ENCODE data around the gene ARMC2. TPM values are rescaled to one million over a fixed set of nuclear protein-coding genes. Genes with fewer than 3 reads are reported as not detected.
A peak's percentile ranks its signal among the peaks of the same experiment; 100 is the strongest.
"Not testable (repeated sequence)": the region's sequence is repeated elsewhere in the genome, so short reads cannot be mapped to it uniquely, and the experiment has no call there.

ARMC2 gene
- total RNA-seq, 2 donors from 2014 or later = 7.4 to 12.5 TPM

- intact Hi-C loops (cut with DNase I); DNase-seq (ENCODE audit: low spot score): not testable (repeated sequence)
Measured at GRCh38 chr6:108865751-108866286, 17.6 kb downstream of the ARMC2 start.

DNA sequence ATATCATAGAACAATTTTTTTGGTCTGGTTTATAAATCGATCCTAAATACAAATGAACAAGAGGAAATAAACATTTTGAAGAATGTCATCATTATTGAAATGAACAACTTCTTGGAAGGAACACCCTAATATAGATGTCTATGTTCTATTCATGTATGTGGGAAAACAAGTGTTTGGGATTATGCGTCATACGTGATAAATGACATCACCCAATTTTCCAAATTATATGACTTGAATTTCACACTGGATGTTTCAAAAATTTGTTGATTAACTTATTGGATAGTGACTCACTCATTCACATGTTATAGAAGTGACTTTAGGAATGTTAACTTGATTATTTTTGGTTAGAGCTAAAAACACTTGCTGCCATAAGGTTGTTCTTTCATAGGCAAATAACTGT, 18.6 kb downstream of the ARMC2 start:
- intact Hi-C loops (cut with DNase I) = loop anchor here in 1 of 2 donors (1.0 kb wide), 1 partner anchor 34 kb away; no protein-coding TSS in a partner anchor
- no peak for DNase-seq (ENCODE audit: low spot score)

DNA sequence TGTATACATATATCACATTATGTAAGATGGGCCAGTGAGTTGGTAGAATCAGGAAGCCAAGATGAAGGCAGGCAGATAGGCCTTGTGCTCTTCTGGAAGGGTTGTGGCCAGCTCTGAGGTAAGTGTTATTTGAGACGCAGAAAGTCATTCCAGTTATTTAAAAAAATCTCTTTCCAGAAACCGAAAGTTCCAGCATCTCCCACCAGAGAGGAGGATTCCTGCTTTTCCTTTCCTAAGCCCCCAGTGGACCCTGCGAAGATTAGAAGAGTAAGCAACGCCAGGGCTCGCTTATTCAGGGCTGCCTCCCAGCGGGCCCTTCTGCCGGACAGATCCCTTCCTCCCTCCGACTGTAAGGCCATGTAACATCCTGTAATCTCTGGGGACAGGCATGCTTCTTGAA, 20.4 kb downstream of the ARMC2 start:
- DNase-seq (ENCODE audit: low spot score) = no peak
- intact Hi-C loops (cut with DNase I) = no loop called here

DNA sequence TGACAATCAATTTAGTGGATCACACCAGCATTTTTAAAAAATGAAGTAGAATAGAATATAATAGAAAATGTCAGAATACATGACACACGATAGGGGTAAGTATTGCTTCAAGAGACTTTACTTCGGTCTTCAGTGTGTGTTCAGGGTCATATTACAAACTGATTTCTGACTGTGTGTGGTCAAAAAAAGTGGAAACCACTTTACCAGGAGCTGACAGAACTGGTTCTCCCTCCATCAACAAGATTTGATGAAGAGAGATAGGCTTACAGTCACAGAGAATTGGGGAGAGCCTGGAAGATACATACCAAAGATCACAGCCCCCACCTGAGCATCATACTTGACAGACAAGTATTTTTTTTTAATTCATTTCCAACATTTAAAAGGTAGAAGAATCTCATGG, 21.7 kb downstream of the ARMC2 start:
- DNase-seq (ENCODE audit: low spot score) = no peak

DNA sequence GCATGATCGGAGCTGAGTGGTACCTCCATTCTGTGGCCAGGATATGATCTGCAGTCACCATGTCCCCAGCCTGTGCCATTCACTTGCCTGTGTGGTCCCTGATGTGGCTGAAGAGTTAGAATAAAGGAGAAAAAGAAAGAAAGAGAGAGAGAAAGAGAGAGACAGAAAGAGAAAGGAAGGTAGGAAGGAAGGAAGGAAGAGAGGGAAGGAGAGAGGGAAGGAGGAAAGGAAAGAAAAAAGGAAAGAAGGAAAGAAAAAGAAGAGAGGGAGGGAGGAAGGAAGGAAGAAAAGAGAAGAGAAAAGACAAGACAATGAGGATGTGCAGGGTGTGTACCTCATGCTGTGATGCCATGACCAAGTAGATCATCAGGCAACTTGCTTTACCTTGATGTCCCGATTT, 22.1 kb downstream of the ARMC2 start:
- intact Hi-C loops (cut with DNase I) = no loop called here
- DNase-seq (ENCODE audit: low spot score) = no peak

More for the DNA sequence above, 21.7 kb downstream of the ARMC2 start:
- intact Hi-C loops (cut with DNase I) = no loop called here

DNA sequence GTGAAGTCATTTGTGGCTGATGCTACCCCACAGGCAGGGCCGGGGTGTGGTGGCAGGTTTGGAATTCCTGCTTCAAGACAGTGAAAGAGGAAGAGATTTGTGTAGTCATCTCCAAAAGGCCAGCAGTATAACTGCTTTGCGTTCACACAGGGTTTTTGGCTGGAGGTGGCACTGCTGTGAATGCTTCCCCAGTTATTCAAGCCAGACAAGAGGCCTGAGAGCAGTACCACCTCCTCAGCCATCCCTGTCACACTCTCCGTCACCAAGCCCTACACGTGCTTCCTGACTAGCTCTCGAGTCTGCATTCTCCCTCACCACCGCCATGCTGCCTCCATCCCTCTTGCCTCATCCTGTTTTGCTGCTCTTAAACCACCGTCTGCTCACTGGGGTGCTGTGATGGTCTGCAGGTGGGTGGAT, 23.9 kb downstream of the ARMC2 start:
- intact Hi-C loops (cut with DNase I) = no loop called here
- no peak for DNase-seq (ENCODE audit: low spot score)

- intact Hi-C loops (cut with DNase I) = no loop called here
- no peak for DNase-seq (ENCODE audit: low spot score)
Measured at GRCh38 chr6:108872575-108872974, 24.4 kb downstream of the ARMC2 start.

DNA sequence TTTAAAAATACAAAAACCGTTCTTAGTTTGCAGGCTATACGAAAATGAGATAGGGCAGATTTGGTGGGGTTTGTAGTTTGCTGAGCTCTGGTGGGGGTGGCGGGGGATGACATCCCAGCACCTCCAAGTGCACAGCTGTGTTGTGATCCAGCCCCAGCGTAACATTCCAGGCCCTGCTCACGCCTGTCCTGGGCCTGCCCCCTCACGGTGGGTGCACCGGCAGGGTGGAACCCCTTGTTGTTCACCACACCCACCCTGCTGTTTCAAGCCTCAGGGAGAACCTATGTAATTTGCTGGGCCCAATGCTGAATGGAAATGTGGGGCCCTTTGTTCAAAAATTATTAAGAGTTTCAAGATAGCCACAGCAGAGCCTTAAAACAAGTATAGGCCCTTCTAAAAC, 25.0 kb downstream of the ARMC2 start:
- no peak for DNase-seq (ENCODE audit: low spot score)
- intact Hi-C loops (cut with DNase I) = no loop called here

DNA sequence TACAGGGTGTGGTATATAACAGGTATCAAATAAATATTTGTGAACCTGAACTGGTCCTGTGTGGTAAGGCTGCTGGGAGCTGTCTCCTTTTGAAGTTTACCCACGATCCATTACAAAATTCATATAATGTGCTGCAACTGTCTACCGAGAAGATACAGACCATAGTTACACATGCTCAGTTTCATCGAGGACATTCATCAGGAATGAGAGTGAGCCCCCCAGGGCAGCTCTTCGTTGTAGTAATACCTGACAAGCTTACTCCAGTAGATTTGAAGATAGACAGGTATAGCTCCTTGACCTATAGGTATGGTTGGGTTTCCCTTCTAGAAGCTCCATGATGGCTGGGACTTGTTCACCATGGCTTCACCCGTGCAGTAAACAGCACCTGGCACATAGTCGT, 25.7 kb downstream of the ARMC2 start:
- intact Hi-C loops (cut with DNase I) = no loop called here
- no peak for DNase-seq (ENCODE audit: low spot score)

GRCh38 chr6:108874470-108875160, 26.4 kb downstream of the ARMC2 start:
- DNase-seq (ENCODE audit: low spot score) = no peak
- intact Hi-C loops (cut with DNase I) = no loop called here

- no peak for DNase-seq (ENCODE audit: low spot score)
- intact Hi-C loops (cut with DNase I) = no loop called here
Measured at GRCh38 chr6:108875161-108875555, 26.9 kb downstream of the ARMC2 start.

GRCh38 chr6:108877046-108877751, 29.0 kb downstream of the ARMC2 start:
- DNase-seq (ENCODE audit: low spot score) = peak; percentile 91
- intact Hi-C loops (cut with DNase I) = no loop called here

DNA sequence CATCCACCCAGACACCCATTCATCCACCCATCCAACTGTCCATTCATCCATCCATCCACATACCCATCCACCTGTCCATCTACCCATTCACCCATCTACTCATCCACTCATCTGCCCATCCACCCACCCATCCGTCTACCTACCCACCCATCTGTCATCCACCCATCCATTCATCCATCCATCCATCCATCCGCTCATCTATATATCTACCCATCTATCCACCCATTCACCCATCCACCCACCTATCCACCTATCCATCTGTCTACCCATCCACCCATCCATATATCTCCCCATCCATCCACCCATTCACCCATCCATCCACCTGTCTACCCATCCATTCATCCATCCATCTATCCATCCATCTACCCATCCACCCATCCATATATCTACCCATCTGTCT, 30.7 kb downstream of the ARMC2 start:
- intact Hi-C loops (cut with DNase I) = no loop called here
- no peak for DNase-seq (ENCODE audit: low spot score)

DNA sequence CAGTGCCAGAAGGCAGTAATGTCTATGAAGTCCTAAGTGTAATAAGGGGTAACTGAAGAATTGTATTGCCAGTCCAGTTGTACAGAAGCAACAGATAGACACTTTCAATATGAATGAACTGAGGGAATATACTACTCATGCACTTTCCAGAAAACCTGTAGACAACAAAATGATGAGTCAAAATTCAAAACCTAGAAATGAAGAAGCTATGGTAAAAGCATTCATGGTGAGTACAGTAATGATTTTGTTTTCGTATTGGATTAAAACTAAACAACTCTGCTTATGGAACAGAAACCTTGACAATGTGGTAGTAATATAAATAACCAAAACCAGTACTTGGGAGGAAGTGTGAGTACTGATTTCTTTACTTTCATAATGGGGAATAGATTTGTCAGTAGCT, 35.0 kb downstream of the ARMC2 start:
- intact Hi-C loops (cut with DNase I) = no loop called here
- no peak for DNase-seq (ENCODE audit: low spot score)

GRCh38 chr6:108884211-108885059, 36.2 kb downstream of the ARMC2 start:
- DNase-seq (ENCODE audit: low spot score) = no peak
- intact Hi-C loops (cut with DNase I) = loop anchor here in 1 of 2 donors (1.0 kb wide), 1 partner anchor 40 kb away; no protein-coding TSS in a partner anchor

DNA sequence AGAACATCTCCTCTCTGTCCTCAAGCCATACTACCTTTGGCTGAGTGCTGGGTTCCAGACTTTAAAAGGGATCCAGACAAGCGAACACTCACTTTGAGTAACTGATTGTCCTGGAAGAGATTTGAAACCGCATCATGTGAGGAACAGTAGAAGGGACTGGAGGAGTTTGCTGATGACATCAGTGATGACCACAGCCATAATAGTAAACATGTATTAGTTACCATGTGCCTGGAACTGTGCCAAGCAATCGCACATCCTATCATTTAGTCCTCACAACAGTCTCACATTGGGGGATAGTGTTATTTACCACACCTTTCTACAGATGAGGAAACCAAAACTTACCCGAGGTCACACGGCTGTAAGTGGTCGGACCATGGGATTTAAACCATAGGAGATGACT, 39.8 kb downstream of the ARMC2 start:
- DNase-seq (ENCODE audit: low spot score) = no peak
- intact Hi-C loops (cut with DNase I) = no loop called here

- intact Hi-C loops (cut with DNase I) = no loop called here
- no peak for DNase-seq (ENCODE audit: low spot score)
Measured at GRCh38 chr6:108888745-108889144, 40.5 kb downstream of the ARMC2 start.

- intact Hi-C loops (cut with DNase I) = loop anchor here (5.0 kb wide), 1 partner anchor 349 kb away; no protein-coding TSS in a partner anchor
- not testable (repeated sequence) for DNase-seq (ENCODE audit: low spot score)
Measured at GRCh38 chr6:108890898-108891297, 42.7 kb downstream of the ARMC2 start.

GRCh38 chr6:108895571-108895970, 47.3 kb downstream of the ARMC2 start:
- no peak for DNase-seq (ENCODE audit: low spot score)
- intact Hi-C loops (cut with DNase I) = no loop called here
